Cardiac fibroblast (primary cell): ENCODE results near the gene SYNGR3.

Experiments
- DNase-seq, 2 donors: peaks; one replicate each; pipeline versions ENCODE4 v3.0.0 to v3.0.0-alpha.2; 2010; ENCODE audit warnings: low read depth in 2 of 2
- H3K4me3 ChIP-seq, 2 donors: replicated peaks in 1 of 2; 1 replicate in 1 of 2; 2 replicates in 1 of 2; pipeline ENCODE4 v1.5.1; 2011; ENCODE audit warnings: low read depth in 2 of 2, low read length in 2 of 2, mild to moderate bottlenecking in 2 of 2, moderate library complexity in 1 of 2
- TF ChIP-seq, protein P1 (sequence below): IDR thresholded peaks from one replicate; pipeline ENCODE4 v1.5.1; 2011; ENCODE audit warnings: low read depth, mild to moderate bottlenecking, low read length, inconsistent platforms

SYNGR3 gene

DNA sequence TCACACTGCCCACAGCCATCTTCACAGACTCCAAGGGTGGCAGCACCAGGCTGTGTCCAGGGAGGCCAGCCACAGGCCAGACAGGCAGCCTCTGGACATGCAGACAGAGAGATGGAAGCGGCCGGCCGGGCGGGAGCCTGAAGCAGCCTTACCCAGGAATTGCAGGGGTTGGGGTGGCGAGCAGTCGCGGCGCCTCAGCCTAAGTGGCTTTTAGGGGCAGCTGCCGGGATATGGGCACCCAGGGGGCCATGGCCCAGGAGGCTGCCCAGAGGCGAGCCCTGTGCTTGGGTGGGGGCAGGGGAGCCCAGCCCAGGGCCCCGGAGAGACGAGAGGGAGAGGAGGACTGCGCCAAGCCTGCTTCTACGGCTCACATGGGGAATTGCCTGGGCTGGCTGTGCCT, 35.5 kb downstream of the SYNGR3 start:
- TF ChIP-seq, protein P1, sequence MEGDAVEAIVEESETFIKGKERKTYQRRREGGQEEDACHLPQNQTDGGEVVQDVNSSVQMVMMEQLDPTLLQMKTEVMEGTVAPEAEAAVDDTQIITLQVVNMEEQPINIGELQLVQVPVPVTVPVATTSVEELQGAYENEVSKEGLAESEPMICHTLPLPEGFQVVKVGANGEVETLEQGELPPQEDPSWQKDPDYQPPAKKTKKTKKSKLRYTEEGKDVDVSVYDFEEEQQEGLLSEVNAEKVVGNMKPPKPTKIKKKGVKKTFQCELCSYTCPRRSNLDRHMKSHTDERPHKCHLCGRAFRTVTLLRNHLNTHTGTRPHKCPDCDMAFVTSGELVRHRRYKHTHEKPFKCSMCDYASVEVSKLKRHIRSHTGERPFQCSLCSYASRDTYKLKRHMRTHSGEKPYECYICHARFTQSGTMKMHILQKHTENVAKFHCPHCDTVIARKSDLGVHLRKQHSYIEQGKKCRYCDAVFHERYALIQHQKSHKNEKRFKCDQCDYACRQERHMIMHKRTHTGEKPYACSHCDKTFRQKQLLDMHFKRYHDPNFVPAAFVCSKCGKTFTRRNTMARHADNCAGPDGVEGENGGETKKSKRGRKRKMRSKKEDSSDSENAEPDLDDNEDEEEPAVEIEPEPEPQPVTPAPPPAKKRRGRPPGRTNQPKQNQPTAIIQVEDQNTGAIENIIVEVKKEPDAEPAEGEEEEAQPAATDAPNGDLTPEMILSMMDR = no peak
- no peak for DNase-seq
- no peak overlapping the region for H3K4me3 ChIP-seq

DNA sequence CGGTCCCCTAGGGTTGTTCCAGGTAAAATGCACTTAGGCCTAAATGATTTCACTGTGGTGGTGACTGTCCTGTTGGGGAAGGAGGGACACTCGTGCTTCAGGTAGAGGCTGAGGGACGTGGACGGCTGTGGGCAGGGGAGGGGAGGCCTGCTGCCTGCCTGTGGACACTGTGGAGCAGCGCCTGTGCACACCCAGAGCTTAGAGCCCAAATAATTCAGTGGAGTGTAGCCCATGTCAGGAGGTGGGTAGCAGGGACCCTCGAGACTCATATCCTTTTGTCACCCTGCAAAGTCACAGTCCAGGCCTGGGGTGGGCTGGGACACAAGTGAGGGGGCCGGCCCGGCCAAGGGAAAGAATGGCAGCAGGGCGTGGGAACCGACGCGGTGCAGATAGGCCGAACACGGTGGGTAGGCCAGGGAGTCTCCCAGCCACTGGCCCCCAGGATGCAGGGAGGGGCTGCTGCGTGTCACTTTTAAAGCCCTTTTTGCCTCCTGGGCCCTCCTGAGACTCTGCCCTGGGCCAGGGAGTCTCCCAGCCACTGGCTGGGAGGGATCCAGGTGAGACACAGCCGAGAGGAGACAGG, 36.2 kb downstream of the SYNGR3 start:
- TF ChIP-seq, protein P1 = no peak
- H3K4me3 ChIP-seq = peak overlapping the region in 1 of 2 donors; percentile 36
- no peak for DNase-seq

DNA sequence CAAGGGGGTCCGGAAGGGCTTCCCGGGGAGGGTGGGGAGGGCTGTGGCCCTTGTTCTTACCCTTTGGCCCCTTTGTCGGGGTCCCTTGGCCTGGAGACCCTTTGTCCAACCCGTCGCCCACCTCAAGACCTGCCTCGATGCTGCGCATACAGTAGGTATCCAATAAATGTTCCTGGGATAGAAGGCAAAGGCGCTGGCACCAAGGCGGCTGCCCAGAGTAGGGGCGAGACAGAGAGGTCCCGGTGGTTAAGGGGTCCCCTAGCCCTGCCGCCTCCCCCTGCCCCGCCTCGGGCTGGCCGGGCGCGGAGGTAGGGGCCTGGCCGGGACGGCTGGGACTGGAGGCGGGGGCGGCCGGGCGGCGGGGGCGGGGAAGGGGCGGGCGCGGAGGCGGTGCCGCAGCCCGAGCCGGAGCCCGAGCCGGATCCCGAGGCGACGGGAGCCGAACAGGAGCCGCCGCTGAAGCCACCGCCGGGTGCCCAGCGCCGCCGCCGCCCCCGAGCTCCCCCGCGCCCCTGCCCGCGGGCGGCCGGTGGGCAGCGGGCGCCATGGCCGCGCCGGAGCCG, 36.8 kb downstream of the SYNGR3 start, which contains the start of gene NHERF2:
TSS of gene NHERF2 (plus strand) at position 442 of the 563 bp plus-strand sequence. CDS start at position 546, 104 bp downstream.
- H3K4me3 ChIP-seq = peak within 1 kb of the TSS; percentile 59 to 67
- DNase-seq = no peak

DNA sequence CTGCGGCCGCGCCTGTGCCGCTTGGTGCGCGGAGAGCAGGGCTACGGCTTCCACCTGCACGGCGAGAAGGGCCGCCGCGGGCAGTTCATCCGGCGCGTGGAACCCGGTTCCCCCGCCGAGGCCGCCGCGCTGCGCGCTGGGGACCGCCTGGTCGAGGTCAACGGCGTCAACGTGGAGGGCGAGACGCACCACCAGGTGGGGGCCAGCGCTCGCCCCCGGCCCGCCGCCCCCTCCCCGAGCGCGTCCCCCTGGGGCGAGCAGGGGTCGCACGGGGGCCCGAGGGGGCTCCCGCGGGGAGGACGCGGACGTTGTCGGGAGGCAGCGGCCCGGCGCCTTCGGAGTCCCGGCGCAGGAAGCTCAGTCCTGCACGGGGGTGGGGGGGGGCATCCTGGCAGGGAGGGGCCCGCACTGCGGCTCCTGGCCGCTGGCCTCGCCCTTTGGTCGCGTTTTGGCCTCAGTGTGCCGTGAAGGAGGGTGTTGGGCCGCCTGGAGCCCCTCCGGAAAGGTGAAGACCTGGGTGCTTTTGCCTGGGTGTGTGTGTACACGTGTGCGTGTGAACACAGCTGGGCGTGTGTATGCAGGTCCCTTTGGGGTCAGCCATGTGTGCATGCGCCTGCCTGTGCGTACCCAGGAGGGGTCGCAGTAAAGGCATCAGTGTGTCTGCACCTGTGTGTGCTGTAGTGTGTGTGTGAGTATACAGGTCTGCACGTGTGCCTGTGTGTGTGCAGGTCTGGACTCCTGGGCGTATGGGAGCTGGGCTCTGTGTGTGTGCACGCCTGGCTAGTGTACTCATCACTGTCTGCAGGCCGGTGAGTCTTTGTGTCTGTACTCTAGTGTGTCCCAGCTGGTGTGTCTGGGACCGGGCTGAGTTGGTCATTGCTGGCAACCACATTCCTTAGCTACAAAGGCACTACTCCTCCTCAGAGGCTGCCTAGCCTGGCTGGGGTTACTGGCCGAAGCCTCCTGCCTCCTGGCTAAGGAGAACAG, 37.5 kb downstream of the SYNGR3 start:
- TF ChIP-seq, protein P1 = no peak
- peak; percentile 32 to 68 for DNase-seq
- peak overlapping the region; percentile 59 to 67 for H3K4me3 ChIP-seq

More for the DNA sequence above, 36.8 kb downstream of the SYNGR3 start, which contains the start of gene NHERF2:
- TF ChIP-seq, protein P1 = no peak

DNA sequence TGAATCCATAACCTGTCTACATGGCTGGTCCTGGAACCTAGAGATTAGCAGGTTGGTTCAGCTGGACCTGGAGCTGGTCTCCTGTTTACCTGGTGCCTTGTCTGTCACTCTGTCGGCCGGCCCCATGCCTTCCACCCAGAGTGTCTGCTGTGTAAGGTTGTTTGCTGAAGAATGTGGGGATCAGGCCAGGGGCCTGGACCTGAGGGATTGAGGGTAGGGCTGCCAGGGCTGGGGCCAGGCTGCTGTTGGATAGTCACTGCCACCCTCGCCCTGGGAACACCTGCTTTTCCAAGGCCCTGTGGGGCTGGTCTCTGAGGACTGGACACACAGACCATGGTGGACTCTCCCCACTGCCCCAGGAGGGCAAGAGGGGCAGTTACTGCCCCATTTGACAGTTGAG, 38.4 kb downstream of the SYNGR3 start:
- TF ChIP-seq, protein P1 = no peak
- DNase-seq = no peak
- H3K4me3 ChIP-seq = peak overlapping the region in 1 of 2 donors; percentile 67

DNA sequence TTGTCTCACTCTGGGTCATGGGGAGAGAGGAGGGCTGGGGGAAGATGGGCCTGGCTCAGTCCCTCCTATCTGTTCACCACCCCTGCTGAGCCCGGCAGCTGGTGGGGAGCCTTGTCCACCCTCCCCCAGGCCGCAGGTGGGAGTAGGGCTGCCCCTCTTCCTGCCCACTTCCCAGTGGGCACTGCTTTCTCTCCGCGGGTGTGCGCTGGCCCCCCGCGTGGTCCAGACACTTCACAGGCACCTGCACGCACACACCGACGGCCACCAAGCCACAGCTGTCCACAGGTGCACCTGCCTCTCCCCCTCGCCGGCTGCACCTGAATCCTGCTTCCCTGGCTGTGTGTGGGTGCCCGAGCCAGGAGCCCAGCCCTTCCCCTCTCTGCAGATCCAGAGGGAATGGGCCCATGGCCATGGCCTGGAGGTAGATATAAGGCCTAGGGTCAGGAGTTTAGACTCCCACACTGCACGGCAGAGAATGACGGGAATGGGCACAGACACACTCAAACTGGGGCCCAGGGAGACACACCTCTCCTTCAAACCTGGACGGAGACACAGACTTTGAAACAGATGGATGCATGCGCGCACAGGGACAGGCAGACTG, 39.0 kb downstream of the SYNGR3 start:
- DNase-seq = no peak
- TF ChIP-seq, protein P1 = no peak
- no peak overlapping the region for H3K4me3 ChIP-seq
